Nucleus accumbens (tissue), 56 donors: ENCODE data around the gene ARHGAP26.

Experiments
- DNase-seq, 56 donors: peaks; one replicate each; lab custom pipeline; 2025; lab: John Stamatoyannopoulos, UW

Gene ARHGAP26

DNA sequence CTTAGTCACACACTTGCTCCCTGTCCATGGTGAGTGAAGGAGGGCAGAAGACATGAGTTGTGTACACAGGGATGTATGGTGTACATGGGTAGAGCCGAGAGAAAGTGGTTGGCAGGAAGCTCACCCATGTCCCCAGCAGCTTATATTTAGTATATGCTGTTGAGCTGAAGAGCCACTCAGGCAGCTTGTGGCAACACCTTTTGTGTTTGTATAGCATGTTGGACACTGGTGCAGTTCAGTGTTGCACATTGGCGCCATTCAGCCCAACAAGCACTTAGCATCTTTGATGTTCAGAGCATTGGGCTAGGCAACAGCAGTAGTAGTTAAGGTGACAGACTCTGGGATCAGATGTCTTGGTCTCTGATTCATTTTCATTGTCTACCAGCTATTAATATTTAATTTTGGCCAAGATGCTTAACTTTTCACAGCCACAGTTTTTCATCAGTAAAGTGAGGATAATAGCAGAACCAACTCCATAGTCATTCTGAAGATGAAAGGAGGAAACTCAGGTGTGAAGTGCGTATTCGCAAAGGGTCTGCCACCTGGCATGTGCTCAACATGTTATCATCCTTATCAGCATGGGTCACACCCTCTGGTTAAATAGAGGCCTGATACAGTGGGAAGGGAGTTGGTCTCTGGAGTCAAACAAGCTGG is 448.5 kb downstream of the ARHGAP26 start:
- DNase-seq, result no peak

DNA sequence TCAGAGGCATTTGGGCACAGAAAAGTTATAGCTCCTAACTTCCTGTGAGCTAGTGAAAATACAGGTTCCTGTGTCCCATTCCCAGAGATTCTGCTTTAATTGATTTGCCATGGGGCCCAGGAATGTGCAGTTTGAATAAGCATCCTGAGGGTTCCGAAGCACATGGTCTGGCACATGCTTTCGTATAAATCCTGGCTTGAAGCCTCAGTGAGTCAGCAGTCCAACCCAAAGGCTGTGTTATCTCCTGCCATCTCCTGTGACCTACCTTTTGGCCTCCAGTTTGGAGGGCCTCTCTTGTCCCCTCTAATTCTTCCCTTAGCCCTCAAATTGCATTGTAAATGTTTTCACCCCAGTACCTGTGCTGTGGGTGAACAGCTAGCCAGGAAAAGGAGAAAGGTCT is 449.5 kb downstream of the ARHGAP26 start:
- DNase-seq, result no peak

DNA sequence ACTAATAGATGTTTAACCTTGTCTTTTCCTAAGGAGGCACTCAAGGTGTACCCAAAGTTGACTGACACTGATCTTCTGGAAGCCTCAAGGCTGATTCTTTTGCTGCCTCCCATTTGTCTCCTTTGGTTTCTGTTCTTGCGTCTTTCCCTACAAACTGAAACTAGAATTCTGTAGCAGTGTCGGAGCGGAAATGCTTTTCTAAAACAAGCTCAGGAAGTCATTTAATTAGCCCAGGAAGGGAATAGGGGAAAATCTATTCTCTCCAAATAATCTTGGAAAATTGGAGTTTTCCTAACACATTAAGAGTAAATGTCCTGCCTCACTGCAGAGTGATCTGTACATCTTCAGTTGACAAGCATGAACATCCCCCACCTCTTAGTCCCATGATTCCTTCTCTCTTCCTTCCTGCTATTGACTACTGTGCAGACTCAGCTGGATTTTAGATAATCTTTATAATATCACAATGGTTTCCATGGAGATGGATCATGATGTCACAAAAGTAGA is 450.6 kb downstream of the ARHGAP26 start:
- no peak for DNase-seq

DNA sequence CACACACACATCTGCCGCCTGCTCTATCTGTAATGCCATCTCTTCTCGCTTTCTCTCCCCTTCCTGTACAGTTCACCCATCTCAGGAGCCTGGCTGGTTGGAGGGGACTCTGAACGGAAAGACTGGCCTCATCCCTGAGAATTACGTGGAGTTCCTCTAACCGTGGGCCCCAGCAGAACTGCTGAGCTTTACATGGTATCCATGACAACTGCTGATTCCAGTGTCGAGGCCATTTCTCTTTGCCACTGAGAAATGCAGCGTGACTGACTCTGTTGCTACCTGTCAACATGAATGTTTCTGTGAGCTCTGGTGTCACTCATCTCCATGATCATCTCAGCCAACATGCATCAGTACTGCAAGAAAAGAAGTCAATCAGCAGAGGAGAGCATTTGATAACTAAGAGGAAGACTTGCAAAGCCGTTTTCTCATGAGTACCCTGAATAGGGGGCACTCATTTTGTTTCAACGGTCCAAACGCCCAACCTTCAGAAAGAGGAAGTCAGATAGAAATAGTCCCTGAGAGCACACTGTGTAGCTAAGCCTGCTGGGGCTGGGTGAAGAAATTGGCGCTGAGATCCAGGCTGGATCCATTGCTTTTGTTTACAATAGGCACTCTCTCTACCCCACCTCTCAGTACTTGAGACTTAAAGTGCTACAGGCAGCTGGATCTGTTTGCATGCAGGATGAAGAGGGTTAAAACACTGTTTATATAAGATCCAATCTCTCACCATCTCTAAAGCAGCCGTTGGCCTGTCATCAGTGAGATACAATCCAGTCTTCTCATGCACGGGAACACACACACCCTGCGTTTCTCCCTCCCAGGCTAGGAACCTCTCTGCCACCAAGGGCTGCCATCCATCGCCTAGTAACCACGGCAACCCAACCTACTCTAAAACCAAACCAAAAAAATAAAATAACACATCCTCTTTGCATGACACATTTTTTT is 452.4 kb downstream of the ARHGAP26 start:
- DNase-seq, result peak in 30 of 56 donors; percentile 6 to 77 (median 41)

DNA sequence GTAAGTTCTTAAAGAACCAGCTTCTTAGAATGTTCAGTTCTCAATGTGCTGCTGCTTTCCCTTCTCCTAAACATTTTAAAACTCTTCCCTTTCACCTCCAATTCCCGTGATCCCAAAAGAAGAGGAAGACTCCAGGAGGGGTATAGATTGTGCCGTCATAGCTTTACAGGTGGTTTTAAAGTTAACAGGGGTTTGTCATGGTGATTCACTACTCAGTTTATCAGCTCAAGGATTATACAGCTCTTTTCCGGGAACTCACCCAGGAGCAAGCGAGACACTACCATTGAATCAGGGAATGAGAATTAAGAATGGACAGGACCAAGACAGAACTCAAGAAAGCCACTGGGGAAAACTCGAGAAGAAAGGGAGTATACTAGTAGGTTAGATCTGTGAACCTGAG is 454.5 kb downstream of the ARHGAP26 start:
- no peak for DNase-seq

DNA sequence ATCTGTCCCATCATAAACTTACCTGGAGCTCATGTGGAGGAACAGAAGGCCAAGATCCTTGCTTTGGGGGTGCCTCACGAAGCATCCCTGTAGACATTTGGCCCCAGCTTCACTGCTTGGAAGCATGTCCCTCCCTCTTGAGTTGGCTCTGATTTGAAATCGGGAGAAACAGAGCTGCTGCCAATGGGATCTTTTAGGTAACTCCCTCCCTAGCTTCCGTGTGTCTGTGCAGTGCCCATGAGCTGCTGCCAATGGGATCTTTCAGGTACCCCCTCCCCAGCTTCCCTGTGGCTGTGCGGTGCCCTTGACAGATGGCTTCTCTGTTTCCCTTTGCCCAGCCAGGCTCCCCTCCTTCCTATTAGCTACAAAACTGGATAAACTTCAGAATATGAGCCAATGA is 455.3 kb downstream of the ARHGAP26 start:
- DNase-seq, result no peak

DNA sequence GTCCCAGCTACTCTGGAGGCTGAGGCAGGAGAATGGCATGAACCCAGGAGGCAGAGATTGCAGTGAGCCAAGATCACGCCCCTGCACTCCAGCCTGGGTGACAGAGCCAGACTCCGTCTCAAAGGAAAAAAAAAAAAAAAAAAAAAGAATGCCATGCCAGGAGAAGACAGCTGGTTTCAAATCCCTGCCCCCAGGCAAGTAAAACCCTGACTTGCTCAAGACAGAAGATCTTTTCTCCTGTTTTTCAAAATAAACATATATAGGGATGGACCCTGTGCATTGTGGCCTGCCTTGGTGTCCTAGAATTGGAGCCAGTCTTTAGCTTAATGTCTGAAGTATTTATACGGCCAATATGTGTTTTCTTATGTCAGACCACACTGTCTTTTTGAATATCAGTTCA is 456.2 kb downstream of the ARHGAP26 start:
- DNase-seq, result no peak

DNA sequence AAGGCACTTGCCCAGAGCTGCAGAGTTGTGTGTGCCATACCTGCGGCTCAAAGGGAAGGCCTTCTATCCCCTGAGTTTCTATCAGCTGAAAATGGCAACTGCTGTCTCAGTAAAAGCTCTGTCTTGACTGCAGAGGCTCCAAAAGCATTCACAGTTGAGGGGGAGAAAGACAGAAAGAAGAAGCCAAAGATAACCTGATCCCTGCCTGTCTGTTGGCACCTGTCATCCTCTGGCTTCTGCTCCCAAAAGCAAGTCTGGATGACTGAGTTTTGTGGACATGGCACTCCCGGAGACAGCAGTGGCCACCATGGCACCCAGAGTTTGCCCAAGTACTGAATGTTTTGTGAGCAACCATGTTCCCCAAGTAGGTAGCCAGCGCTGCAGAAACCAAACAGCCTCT is 456.7 kb downstream of the ARHGAP26 start:
- DNase-seq, result peak in 1 of 56 donors; percentile 8

DNA sequence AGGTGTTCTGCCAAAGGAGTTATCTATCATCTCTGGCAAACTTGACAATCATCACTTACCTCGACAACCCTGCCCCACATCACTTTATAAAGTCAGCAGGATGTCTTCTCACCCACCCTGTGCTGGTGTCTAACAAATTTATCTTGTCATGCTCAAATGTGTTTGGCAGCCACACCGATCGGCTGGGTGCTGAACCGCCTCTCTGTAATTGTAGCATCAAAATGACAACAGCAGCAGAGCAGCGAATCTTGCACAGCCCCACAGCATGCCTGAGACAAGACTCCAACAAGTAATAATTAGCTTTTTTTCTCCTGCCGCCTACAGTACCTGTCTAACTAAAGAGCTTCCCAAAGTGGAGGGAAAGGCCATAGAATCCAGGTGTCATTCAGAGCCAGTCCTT is 457.1 kb downstream of the ARHGAP26 start:
- DNase-seq, result peak in 19 of 56 donors; percentile 1 to 66 (median 24)

DNA sequence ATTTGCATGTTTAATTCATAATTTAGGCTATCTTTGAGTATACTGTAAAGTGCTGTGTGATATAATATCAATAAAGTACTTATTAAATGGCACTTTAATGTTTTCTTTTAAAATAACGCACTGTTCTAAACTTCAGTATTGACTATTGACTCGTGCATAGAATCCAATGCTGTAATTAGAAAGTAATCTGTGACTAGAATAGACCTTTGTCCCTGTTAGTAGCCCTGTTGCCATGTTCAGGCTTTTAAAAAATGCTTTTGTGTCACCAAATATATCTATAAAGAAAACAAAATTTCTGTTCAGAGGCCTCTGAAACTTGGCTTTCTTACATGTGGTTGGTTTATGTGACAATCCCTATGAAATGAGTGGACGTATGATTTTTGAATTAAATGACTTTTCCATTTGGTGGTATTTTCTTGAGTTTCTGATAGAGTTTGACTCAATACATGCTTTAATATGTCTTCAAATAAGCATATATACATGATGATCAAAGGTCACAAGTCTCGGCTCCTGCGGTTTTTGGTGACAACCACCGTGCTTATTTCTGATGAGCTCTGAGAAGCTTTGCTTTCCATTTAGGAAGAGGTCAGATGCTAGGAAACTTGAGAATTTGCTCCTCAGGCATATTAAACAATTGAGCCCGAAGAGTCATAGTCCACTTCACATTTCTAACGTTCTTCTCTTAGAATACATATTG is 458.6 kb downstream of the ARHGAP26 start:
- no peak for DNase-seq

DNA sequence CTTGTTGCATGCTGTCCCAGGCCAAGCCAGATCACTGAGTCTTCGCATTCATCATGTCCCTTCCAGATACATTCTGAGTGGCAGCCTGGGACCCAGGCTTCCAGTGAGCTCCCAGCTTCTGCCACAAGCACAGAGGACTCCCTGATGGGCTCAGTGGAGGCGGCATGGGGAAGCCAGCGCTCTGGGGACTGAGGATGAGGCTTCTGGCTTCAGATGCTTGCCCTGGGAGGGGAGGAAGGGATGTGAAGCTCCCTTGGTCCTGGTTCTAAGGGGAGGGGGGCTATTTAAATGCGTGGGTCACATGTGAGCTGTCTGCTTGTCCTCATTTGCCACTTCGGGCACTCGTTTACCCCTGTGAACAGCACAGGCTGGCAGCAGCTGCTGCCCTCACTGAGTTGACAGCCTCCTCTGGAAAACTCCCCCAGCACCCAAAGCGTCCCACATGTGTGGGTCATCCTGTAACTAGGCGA is 459.3 kb downstream of the ARHGAP26 start:
- peak in 2 of 56 donors; percentile 8 for DNase-seq

DNA sequence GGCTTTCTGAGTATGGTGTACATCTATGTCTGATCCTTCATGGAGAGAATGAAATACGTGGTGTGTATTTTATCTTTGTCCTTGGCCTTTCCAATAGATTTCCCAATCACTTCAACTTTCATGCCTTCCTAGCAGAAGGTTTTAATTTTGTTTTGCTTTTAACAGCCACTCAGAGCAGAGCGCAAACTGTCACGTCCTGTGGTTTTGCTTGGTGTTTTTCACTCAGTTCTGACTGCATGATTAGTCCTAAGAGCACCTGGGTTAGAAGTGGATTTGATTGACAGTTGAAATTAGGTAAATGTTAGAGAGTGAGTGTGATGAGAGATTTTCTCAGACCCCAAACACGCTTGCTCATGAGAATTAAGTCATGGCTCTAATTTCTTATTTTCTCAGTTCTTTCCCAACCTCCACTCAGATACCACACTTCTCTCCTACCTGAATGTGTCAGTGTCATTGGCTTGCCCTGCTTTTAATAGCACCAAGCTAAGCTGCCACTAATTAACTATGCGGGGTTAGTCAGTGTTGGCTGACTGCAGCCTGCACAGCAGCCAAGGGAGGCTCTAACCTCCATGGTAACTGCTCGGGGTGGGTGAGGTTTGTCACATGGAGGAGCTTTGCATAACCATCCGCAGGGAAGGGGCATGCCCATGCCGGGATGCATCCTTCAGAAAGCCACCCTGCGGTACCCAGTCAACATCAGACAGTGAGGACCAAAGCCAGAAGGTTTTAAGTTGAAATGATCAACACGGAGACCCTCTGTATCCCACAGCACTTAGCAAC is 459.9 kb downstream of the ARHGAP26 start:
- DNase-seq, result peak in 46 of 56 donors; percentile 8 to 84 (median 50)

DNA sequence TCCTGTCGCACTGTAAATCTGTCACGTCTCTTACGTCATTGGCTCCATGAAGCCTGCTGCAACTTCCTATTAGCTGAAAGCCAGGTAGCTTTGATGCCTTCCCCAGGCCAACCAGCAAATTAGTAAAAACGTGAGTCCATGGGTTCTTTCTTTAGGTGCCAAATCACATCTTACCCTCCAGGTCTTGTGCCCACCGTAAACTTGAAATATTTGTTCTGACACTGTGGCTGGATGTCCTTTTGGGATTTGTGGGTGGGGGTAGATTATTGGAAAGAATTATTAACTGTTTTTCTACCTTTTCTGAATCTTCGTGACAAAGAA is 460.5 kb downstream of the ARHGAP26 start:
- DNase-seq, result no peak

DNA sequence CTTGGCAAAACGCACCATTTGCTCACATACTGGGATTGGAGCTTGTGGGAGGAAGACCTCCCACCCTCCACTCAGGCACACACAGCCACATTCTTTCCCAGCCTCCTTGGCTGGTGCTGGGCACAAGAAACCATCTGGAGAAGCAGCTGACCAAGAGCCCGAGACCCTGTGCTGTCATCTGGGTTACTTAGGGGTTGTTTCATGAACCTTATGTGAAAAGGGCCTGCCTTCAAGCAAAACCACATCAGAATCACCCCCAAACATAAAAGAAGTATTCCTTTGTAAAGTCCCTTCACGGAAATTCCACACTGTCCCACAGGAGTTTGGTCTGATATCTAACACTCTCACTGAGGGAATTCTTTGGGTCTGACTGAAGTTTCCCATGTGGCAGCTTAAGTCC is 461.2 kb downstream of the ARHGAP26 start:
- DNase-seq, result no peak

DNA sequence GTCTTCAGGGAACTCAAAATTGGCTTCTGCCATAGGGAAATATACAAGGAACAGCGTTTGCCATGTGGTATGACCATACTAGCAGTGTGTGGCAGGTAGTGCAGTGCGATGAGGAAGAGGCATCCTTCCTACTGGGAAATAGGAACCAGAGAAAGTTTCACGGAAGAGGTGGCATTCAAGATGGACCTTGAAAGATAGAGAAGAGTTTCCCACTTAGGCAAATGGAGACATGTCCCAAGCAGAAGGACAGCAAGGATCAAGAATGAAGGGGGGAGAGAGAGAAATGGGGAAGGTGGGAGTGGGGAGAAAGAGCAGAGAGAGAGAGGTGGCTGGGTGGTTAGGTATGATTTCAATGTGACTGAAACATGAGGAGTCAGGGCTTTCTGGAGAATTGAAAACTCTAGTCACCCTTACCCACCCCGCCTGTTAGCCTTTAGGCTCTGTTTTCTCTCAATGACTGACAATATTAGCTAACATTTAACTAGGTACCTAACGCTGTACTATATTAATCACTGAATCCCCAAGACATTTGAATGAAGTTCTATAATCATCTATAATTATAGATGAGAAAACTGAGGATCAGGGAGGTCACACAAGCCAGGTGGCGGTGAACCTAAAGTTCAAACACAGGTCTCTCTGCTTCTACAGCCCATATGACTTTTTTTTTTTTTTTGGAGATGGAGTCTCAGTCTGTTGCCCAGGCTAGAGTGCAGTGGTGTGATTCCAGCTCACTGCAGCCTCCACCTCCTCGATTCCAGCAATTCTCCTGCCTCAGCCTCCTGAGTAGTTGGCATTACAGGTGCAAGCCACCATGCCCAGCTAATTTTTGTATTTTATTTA is 462.0 kb downstream of the ARHGAP26 start:
- no peak for DNase-seq

DNA sequence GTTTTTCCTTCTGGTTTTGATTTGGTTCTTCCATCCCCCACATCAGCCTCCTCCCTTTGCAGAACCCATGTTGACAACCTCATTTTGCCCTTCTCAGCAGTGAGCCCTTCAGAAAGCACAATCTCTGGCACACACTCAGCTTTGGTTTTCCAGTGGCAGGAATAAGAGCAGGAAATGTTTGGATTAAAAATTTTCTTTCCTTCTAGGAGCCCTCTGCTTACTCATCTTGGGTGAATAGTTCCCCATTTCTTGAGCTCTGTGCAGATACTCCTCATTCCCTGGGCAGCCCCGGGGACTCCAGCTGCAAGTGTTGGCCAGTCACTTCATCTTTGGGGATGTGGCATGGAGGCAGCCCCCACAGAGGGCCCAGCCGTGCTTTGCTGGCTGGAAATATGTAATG is 462.9 kb downstream of the ARHGAP26 start:
- DNase-seq, result no peak

DNA sequence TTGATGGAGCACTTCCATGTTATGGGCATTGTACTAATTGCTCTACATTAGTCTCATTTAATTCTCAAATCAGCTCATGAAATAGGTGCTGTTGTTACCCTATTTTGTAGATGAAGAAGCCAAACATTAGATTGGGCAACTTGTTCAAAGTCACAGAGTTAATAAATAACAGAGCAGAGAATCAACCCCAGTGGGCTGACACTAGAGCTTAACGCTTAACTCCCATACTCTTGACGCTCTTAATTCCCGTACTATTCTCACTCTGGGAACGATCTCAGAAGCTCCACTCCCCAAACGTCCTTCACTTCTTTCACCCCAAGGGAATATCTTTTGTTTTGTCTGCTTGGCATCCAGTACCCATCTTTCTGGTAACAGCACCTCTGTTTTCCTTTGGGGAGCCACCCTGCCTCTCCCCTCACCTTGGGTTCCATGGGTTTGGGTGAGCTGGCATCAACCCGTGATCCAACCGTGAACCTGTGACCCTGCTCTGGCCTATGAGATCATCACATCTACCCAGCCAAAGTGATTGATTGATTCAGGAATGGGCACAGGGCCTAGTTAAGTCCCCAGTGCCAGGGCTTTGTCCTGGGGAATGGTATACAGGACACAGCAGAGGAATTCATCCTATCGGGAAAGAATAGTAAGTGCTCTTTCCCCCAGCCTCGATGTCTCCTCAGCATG is 464.1 kb downstream of the ARHGAP26 start:
- DNase-seq, result no peak

DNA sequence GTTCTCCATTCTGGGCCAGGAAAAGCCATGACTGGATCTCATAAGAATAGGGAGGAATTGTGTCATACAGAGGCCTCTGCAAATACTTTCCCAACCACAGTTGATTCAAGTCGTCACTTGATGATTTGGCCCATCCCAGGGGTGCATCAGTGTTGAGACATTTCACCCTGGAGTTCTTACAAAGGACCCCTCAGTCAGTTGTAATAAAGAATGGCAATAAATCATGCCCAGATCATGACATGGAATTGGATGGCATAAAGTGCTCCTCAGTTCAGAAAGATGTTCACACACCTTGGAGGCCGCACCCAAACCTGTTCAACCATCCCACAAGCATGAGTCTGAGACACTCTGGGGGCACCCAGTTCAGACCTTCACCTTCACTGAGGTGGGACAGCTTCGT is 465.2 kb downstream of the ARHGAP26 start:
- no peak for DNase-seq

DNA sequence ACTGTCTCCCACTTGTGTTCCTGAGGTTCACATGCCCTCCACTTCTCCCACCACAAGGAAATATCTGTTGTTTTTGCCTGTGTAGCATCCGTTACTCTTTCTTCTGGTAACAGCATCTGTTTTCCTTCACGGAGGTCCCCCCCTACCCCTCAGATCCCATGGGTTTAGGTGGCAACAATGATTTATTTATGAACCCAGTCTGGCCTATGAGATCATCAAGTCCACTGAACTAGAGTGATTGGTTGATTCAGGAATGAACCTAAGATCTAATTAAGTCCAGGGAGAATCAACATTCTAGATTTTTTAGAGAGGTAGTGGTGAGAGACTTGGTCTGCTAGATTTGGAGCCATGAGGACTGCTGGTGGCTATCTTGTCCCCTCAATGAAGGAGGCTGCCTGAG is 466.5 kb downstream of the ARHGAP26 start:
- DNase-seq, result no peak
